Pancreas (tissue), 10 donors: ENCODE data around the gene ZCCHC7. TPM values are rescaled to one million over a fixed set of nuclear protein-coding genes. Genes with fewer than 3 reads are reported as not detected.

Source experiments
- ATAC-seq, 4 donors: fragments of 200-7000 bp; cut with Tn5 transposase; one replicate each; pipeline versions ENCODE4 v1.8.0 to v1.9.1; 2020; ENCODE audit warnings: mild to moderate bottlenecking in 4 of 4, moderate library complexity in 4 of 4
- DNase-seq, 6 donors: peaks; one replicate each; pipeline ENCODE4 v3.0.0-alpha.2; 2020
- FAIRE-seq: peaks from 2 replicates; lab custom pipeline; 2012; peaks lifted over from hg19 to GRCh38; lab: Jason Lieb, UNC
- H3K27ac ChIP-seq, 4 donors: fragments of 200-600 bp; sonication (generic); 1 replicate in 3 of 4; 2 replicates in 1 of 4; pipeline versions ENCODE4 v1.5.0 to v1.8.0; 2020
- H3K27me3 ChIP-seq, 4 donors: fragments of 200-600 bp; one replicate each; pipeline ENCODE4 v1.8.0; 2021
- H3K36me3 ChIP-seq, 3 donors: fragments of 200-600 bp; sonication (generic) in 1 of 3; one replicate each; pipeline versions ENCODE4 v1.5.0 to v1.8.0; 2020 to 2021
- H3K4me1 ChIP-seq, 3 donors: fragments of 200-600 bp; one replicate each; pipeline ENCODE4 v1.8.0; 2021
- H3K4me3 ChIP-seq, 4 donors: fragments of 200-600 bp; sonication (generic) in 2 of 4; one replicate each; pipeline versions ENCODE4 v1.5.0 to v1.8.0; 2020 to 2021
- H3K9me3 ChIP-seq, 4 donors: fragments of 200-600 bp; one replicate each; pipeline ENCODE4 v1.8.0; 2021
- CTCF ChIP-seq, 4 donors: fragments of 200-600 bp; sonication (generic) in 3 of 4; IDR thresholded peaks; one replicate each; pipeline versions ENCODE4 v1.5.0 to v1.8.0; 2021; ENCODE audit warnings: antibody characterized with exemption in 4 of 4
- WGBS, 2 donors: extraction: QIAGEN DNeasy Blood & Tissue Kit; methylation state at CpG; one replicate each; pipeline ENCODE4 v1.1.7; 2013; 5-methylcytosine and 5-hydroxymethylcytosine counted together
- intact Hi-C, 3 donors: fragments of 100-400 bp; cut with DNase I; formaldehyde crosslinking; loops; one replicate each; pipeline versions ENCODE4 v1.11.1 to v1.14.2; 2022
- polyA plus RNA-seq, 2 donors: library from polyadenylated mRNA; stranded (reverse); fragments of 200-250 nt; gene quantifications; one replicate each; pipeline ENCODE4 v1.2.3, GENCODE V29; 2013
- total RNA-seq, 6 donors: library from RNA; stranded (reverse); fragmentation: NEBNext Ultra II Directional in 4 of 6; extraction: Animal tissue kit (Norgen Biotek cat#: 25700) in 4 of 6; gene quantifications; one replicate each; pipeline versions ENCODE4 v1.2.1 to v1.2.4, GENCODE V29; 2021 to 2023
- donor health status: healthy with polysubstance abuse.
- donor health status: DM: no; HTN: no; CAD: no; lungs with moderate emphysema.
- donor health status: DM: no; HTN: no; CAD: no.
- donor health status: control.
- donor health status: control.
- donor health status: Bipolar disorder and iron deficiency.
- donor health status: DM: yes; HTN: yes; CAD: no.
- donor health status: DM: no; HTN: no; CAD: no.
- donor health status: DM: no; HTN: no; CAD: no.
- donor health status: DM: yes; HTN: yes; CAD: no.

Gene ZCCHC7
- total and polyA plus RNA-seq, 8 donors, result 8.1 to 17.4 (median 14.4) TPM

- intact Hi-C loops, result no loop called here
- TF ChIP-seq CTCF (IDR thresholded peaks at IDR 0.05), result no peak
- WGBS, 2 donors, result 97 to 98% methylated on average over 3 of the region's 3 CpGs
- no peaks in the 10 kb centered on the region for H3K9me3 ChIP-seq
- no peaks in the 10 kb centered on the region for H3K27me3 ChIP-seq
- ATAC-seq, result no peak
- no peaks in the 10 kb centered on the region for H3K36me3 ChIP-seq
- no peak for FAIRE-seq
- no peak overlapping the region for H3K27ac ChIP-seq
- H3K4me1 ChIP-seq, result no peaks in the 10 kb centered on the region
- no peak for DNase-seq
- no peak overlapping the region for H3K4me3 ChIP-seq
These were observed 224.7 kb downstream of the ZCCHC7 start for GRCh38 chr9:37345038-37345437.

- intact Hi-C loops, result no loop called here
- DNase-seq (no peak), FAIRE-seq (no peak), ATAC-seq (no peak)
- no peaks in the 10 kb centered on the region for H3K36me3 ChIP-seq
- H3K9me3 ChIP-seq, result no peaks in the 10 kb centered on the region
- 80 to 83% methylated on average over 3 of the region's 3 CpGs for WGBS, 2 donors
- no peak overlapping the region for H3K27ac ChIP-seq
- H3K4me3 ChIP-seq, result no peak overlapping the region
- TF ChIP-seq CTCF (IDR thresholded peaks at IDR 0.05), result no peak
- H3K4me1 ChIP-seq, result no peaks in the 10 kb centered on the region
- no peaks in the 10 kb centered on the region for H3K27me3 ChIP-seq
These were observed 228.5 kb downstream of the ZCCHC7 start for GRCh38 chr9:37348917-37349316.

GRCh38 chr9:37350486-37351190 is 230.3 kb downstream of the ZCCHC7 start:
- H3K27me3 ChIP-seq, result no peaks in the 10 kb centered on the region
- H3K27ac ChIP-seq, result no peak overlapping the region
- intact Hi-C loops, result no loop called here
- H3K9me3 ChIP-seq, result no peaks in the 10 kb centered on the region
- H3K4me3 ChIP-seq, result no peak overlapping the region
- no peak for FAIRE-seq
- no peaks in the 10 kb centered on the region for H3K36me3 ChIP-seq
- 66 to 98% methylated on average over 2 of the region's 2 CpGs for WGBS, 2 donors
- no peak for DNase-seq
- H3K4me1 ChIP-seq, result no peaks in the 10 kb centered on the region
- no peak for TF ChIP-seq CTCF (IDR thresholded peaks at IDR 0.05)
- no peak for ATAC-seq

GRCh38 chr9:37353791-37354190 is 233.4 kb downstream of the ZCCHC7 start:
- ATAC-seq (no peak), DNase-seq (no peak), FAIRE-seq (no peak)
- 89 to 98% methylated on average over 2 of the region's 2 CpGs for WGBS, 2 donors
- intact Hi-C loops, result no loop called here
- Histone ChIP-seq H3K36me3 (peaks cover 0 to 7% (median 0%) of the 10 kb centered on the region in 3 donors), H3K27ac (no peak overlapping the region), H3K9me3 (no peaks in the 10 kb centered on the region), H3K27me3 (no peaks in the 10 kb centered on the region), H3K4me1 (no peaks in the 10 kb centered on the region), H3K4me3 (no peak overlapping the region)
- no peak for TF ChIP-seq CTCF (IDR thresholded peaks at IDR 0.05)

- Histone ChIP-seq H3K4me1 (no peaks in the 10 kb centered on the region), H3K4me3 (no peak overlapping the region), H3K36me3 (no peaks in the 10 kb centered on the region), H3K9me3 (no peaks in the 10 kb centered on the region), H3K27ac (no peak overlapping the region), H3K27me3 (no peaks in the 10 kb centered on the region)
- ATAC-seq (no peak), FAIRE-seq (no peak), DNase-seq (no peak)
- TF ChIP-seq CTCF (IDR thresholded peaks at IDR 0.05), result no peak
- intact Hi-C loops, result no loop called here
- WGBS, 2 donors, result 77 to 80% methylated on average over 4 of the region's 4 CpGs
These were observed 242.1 kb downstream of the ZCCHC7 start for GRCh38 chr9:37362430-37362829.
